Activated CD4-positive, alpha-beta T cell treated with anti-CD3 and anti-CD28 coated beads, Interleukin-2, amount 50 U/mL, for 1 hour (primary cell): Measurements from ENCODE around the gene NMRK1.
A peak's percentile ranks its signal among the peaks of the same experiment; 100 is the strongest.

ENCODE experiments used
- DNase-seq: peaks from one replicate; pipeline ENCODE4 v3.0.0-alpha.2; 2020

The NMRK1 gene

DNA sequence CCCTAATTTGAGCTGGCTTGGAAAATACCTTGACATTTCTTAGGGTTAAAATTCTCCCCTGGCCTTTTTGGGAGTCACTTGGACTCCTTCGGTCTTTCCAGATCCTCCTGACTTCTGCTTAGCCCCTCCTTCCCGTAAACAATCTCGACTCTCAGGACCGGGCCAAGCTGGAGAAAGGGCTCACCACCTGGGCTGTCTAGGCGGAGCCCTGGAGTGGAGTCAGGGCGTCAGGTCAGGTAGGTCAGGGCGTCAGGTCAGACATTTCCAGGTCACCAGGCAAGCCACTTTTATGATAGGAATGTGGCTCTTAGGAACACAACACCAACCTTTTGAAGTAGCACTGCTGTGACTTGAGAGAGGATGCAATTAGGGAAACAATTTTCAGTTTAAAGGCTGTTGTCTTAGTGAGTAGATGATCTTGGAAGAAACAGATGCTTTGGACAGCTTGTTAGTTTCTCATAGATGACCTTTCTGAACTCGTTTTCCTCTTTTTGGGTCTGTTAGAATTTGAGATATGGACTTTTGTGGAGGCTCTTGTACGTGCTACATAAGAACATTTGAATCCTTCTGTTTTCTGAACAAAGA, 13.1 kb upstream of the NMRK1 start:
- no peak for DNase-seq

DNA sequence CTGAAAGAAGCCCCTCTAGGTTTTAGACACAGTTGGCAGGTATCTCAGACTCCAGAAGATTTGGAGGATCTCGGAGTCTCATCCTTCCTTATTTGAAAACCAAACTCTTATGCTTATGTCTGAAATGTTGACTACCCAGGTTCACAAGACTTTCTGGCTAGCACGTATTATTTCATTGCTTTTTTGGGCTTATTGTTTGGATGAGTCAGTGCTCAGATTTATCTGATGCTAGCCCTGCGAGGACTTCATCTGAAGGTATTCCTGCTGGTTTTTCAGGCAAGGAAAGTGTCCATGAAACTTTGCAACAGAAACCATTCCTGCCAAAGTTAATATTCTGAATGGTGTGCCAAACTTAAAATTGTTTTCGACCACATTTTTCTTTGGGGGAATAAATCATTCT, 8.8 kb upstream of the NMRK1 start:
- no peak for DNase-seq

DNA sequence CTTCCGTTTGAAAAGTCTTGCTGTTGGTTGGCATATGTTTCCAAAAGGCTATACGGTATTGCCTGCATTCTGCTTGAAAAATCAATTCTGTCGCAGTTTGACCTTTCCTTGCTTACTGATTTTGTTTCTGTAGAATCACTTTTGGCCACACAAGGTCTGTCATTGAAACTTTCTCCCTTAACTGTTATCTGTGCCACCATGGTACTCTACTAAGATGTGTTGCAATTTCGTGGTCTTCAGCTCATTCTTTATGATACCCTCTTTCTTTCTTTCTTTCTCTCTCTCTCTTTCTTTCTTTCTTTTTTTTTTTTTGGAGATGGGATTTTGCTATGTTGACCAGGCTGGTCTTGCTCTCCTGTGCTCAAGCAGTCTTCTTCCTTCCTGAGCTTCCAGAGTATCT, 4.8 kb upstream of the NMRK1 start:
- DNase-seq, result no peak

DNA sequence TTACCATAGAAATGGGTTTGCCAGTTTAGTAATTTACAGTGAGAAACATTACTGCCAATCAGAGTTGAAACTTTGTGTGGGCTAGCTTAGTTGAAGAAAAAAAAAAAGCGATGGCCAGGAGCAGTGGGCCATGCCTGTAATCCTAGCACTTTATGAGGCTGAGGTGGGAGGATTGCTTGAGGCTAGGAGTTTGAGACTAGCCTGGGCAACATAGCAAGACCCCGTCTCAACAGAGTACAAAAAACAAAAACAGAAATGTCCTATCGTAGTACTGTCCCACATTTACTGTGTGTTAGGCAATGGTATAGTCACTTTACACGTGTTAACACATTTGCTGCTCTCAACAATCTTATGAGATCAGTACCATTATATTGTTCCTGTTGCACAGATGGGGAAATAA, 2.6 kb upstream of the NMRK1 start:
- DNase-seq, result no peak

DNA sequence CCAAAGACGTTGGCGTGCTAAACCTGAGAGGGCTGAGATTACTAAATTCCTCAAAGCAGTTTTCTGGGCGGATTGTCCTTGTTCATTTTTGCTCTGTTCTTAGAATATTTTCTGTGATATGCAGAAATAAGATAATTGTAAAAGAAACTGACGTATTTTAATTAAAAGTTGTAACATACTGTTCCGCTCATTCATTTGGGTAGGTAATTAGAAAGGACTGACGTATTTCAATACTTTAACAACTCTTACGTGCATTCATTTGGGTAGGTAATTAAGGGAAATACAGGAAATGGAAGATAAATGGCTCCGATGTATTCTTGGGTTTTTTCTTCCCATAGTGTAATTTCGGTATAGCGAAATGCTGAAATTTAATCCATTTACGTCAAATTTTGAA, 1.4 kb upstream of the NMRK1 start:
- no peak for DNase-seq

GRCh38 chr9:75088646-75089372, 854 bp upstream of the NMRK1 start:
- DNase-seq, result peak; percentile 7

DNA sequence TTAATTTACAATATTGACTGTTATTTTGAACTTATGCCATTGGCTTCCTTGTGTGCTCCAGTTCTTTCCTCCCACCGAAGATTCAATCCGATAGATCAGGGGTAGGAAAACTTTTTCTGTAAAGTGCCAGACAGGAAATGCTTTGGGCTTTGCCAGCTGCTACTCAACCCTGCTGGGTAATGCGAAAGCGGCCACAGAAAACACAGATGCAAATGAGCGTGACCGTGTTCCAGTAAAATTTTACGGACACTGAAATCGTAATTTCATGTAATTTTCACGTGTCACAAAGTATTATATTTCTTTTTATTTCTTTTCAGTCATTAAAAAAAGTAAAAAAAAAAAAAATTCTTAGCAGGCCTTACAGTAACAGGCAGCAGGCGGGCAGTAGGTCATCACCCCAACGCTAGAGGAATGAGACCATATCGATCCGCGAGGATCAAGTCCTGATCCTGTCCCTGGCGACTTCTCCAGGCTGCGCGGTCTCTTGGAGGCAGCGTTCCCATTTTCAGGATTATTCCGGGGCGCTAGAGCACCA, 599 bp downstream of the NMRK1 start:
- peak; percentile 39 for DNase-seq

- no peak for DNase-seq
Observed at GRCh38 chr9:75086541-75087288, 1.2 kb downstream of the NMRK1 start.

DNA sequence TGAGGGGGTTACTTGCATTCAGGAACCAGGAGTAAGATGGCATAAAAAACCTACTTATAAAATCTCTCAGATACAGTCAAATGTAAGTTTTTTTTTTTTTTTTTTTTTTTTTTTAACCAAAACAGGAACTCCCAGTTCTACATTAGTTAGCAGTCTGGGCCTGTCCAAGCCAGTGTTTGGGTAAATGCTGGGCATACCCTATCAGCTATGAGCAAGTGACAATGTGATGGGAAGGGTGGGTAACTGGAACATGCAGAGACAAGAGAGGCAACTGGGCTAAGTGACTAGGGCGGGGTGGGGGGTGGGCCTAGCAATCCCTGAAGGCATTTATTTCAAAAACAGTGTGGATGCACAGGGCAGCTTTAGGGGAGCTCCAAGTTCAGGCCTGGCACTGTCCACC, 2.3 kb downstream of the NMRK1 start:
- no peak for DNase-seq

DNA sequence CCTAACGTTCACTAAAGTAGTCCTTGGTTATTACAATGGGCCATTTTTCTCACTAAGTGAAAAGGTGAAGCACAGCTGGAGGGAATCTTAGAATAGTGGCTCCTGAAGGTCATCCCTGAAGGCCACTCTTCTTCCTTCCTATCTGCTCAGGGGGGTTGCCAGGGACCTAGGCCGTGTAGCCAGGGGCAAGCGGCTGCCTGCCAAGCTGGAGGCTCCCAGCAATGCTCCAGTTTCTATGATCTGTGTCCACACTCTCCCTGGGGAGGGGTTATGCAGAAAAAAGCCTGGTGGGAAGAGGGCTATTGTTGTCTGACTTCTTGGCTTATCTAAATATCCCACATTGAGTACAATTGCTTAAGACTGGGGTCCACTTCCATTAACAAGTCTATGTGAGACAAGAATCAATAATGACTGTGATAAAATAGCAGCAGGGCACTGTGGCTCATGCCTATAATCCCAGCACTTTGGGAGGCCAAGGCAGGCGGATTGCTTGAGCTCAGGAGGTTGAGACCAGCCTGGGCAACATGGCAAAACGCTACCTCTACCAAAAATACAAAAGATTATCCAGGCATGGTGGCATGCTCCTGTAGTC, 3.8 kb downstream of the NMRK1 start:
- DNase-seq, result no peak

DNA sequence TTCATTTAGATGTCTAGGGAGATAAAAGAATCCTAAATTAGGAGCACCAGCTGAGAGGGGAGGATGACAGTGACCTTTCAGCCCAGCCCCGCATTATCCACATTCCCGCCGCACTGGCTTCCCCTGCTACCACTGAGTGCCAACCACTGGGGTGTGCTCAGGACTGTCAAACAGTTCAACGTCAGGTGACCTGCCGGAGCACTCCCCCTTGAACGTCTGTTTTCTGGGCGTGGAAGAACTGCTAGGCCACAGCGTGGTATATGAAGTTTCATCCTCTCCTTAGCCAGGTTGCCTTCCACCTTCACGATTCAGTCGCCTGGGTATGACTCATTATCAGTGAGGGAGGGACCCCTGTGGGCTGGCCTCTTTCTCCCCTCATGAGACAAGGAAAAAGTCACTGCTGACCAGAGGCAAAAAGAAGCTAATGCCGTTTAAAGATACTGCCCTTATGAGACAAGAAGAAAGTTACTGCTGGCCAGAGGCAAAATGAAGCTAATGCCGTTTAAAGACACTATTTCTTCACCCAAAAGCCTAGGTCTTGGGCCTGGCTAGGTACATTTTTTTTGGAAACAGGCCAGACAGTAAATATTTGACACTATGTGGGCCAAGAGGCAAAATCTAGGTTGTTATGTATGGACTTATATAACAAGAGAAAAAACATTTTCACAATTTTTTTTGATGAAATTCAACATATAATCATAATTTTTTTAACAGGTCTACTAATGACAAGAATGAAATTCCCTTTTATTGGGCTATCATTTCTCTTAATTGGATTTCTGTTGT, 4.6 kb downstream of the NMRK1 start:
- DNase-seq, result peak; percentile 33

GRCh38 chr9:75081632-75082031, 6.3 kb downstream of the NMRK1 start:
- DNase-seq, result no peak

- no peak for DNase-seq
Observed at GRCh38 chr9:75072895-75073294, 15.1 kb downstream of the NMRK1 start.

DNA sequence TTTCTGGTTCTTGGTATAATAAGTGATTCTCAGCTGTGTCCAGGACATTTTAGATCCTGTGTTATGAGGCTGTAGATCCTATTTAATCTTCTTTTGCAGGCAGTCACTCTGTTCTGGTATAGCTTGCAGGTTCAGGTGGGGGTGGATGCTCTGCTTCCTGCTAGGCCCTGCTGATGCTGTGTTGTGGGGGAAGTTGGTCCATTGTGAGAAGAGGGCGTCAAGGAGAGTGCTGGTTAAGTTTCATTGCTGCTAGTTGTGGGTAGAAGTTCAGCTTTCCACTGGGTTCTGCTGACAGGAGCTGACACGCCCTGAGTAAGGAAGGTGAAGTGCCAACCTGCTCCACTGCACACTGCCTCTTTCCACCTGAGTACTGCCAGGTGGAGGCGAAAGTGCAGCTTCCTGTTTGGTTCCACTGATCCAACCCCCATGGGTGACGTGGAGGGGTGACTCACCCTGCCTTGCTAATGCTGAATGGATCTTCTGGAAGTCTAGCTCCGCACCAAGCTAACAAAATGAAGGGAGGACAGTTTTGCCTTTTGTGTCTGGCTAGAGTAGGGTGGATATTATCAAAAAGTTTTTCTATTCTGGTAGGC, 16.3 kb downstream of the NMRK1 start:
- peak; percentile 68 for DNase-seq

GRCh38 chr9:75069171-75069570, 18.8 kb downstream of the NMRK1 start:
- DNase-seq, result no peak

GRCh38 chr9:75067894-75068293, 20.1 kb downstream of the NMRK1 start:
- no peak for DNase-seq

- DNase-seq, result no peak
Observed at GRCh38 chr9:75065510-75065909, 22.4 kb downstream of the NMRK1 start.

- DNase-seq, result no peak
Observed at GRCh38 chr9:75064307-75065025, 23.5 kb downstream of the NMRK1 start.

- DNase-seq, result no peak
Observed at GRCh38 chr9:75063556-75064305, 24.2 kb downstream of the NMRK1 start.

GRCh38 chr9:75061169-75061568, 26.8 kb downstream of the NMRK1 start:
- no peak for DNase-seq
